ENCODE measurements around the gene ACYP1.

- TF ChIP-seq REST (IDR thresholded peaks at IDR 0.05; ENCODE audit: low read depth, low read length): no peak
- TF ChIP-seq CTCF (IDR thresholded peaks at IDR 0.05): peak; percentile 91
- TF ChIP-seq SIN3A (IDR thresholded peaks at IDR 0.05; ENCODE audit: borderline replicate concordance, low read depth, low read length): no peak
- no peak for TF ChIP-seq MXI1 (IDR thresholded peaks at IDR 0.05; ENCODE audit: low read depth, low read length)
- peak; percentile 95 for TF ChIP-seq RAD21 (IDR thresholded peaks at IDR 0.05; ENCODE audit: low read length)
Observed at GRCh38 chr14:75088566-75089373, 24.9 kb upstream of the ACYP1 start.

Data from SK-N-SH (cell line).